HG03108 (cell line): ENCODE measurements around the gene DAPK1.

Source experiments
- ATAC-seq: cut with Tn5 transposase; IDR thresholded peaks from one replicate; pipeline ENCODE4 v1.9.1; 2021; ENCODE audit warnings: moderate library complexity; ENCODE audit not compliant: unreplicated experiment

DAPK1 gene

GRCh38 chr9:87661241-87661640 lies 163.6 kb downstream of the DAPK1 start:
- ATAC-seq: no peak

- no peak for ATAC-seq
Measured at GRCh38 chr9:87662808-87663528, 165.3 kb downstream of the DAPK1 start.

- ATAC-seq: no peak
Measured at GRCh38 chr9:87663556-87663955, 165.9 kb downstream of the DAPK1 start.

- no peak for ATAC-seq
Measured at GRCh38 chr9:87664153-87665060, 166.7 kb downstream of the DAPK1 start.

GRCh38 chr9:87665505-87665904 lies 167.8 kb downstream of the DAPK1 start:
- no peak for ATAC-seq

GRCh38 chr9:87667164-87667738 lies 169.6 kb downstream of the DAPK1 start:
- no peak for ATAC-seq

- ATAC-seq: no peak
Measured at GRCh38 chr9:87668222-87668621, 170.6 kb downstream of the DAPK1 start.

GRCh38 chr9:87668722-87669121 lies 171.1 kb downstream of the DAPK1 start:
- ATAC-seq: no peak

GRCh38 chr9:87670572-87671264 lies 173.1 kb downstream of the DAPK1 start:
- ATAC-seq: no peak

GRCh38 chr9:87671478-87671877 lies 173.8 kb downstream of the DAPK1 start:
- ATAC-seq: no peak

GRCh38 chr9:87671925-87672324 lies 174.3 kb downstream of the DAPK1 start:
- ATAC-seq: no peak

GRCh38 chr9:87672586-87672985 lies 174.9 kb downstream of the DAPK1 start:
- ATAC-seq: no peak

GRCh38 chr9:87673446-87674120 lies 175.9 kb downstream of the DAPK1 start:
- no peak for ATAC-seq

GRCh38 chr9:87674565-87675299 lies 177.1 kb downstream of the DAPK1 start:
- ATAC-seq: no peak

GRCh38 chr9:87675906-87676515 lies 178.3 kb downstream of the DAPK1 start:
- ATAC-seq: no peak

GRCh38 chr9:87676976-87677775 lies 179.5 kb downstream of the DAPK1 start:
- ATAC-seq: no peak

GRCh38 chr9:87677776-87678587 lies 180.3 kb downstream of the DAPK1 start:
- ATAC-seq: no peak
